ENCODE measurements around the gene ZNF554. TPM values are rescaled to one million over a fixed set of nuclear protein-coding genes. Genes with fewer than 3 reads are reported as not detected.

ZNF554 gene
- total RNA-seq, 4 donors from 2014 or later, result 2.4 to 7.0 (median 3.0) TPM

- no peak for TF ChIP-seq CTCF (IDR thresholded peaks at IDR 0.05; ENCODE audit: low read depth)
Measured at GRCh38 chr19:2799273-2800020, 20.2 kb upstream of the ZNF554 start.

- no peak for TF ChIP-seq CTCF (IDR thresholded peaks at IDR 0.05; ENCODE audit: low read depth)
Measured at GRCh38 chr19:2800506-2800905, 19.2 kb upstream of the ZNF554 start.

DNA sequence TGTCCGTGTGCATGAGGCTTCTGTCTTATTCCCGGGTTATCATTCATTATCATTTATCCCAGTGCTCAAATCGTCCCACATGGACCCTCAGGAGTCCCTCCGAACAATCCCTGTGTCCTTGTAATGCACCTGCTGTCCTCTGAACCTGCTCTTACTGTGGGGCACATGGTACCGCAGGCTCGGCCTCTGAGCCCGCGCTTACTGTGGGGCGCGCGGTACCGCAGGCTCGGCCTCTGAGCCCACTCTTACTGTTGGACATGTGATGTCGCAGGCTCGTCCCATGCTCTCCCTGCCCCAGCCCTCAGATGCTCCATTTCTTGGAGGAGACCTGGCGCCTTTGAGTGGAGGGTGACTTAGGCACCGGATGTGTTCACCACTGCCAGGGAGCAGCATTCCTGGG lies 16.8 kb upstream of the ZNF554 start:
- no peak for TF ChIP-seq CTCF (IDR thresholded peaks at IDR 0.05; ENCODE audit: low read depth)

DNA sequence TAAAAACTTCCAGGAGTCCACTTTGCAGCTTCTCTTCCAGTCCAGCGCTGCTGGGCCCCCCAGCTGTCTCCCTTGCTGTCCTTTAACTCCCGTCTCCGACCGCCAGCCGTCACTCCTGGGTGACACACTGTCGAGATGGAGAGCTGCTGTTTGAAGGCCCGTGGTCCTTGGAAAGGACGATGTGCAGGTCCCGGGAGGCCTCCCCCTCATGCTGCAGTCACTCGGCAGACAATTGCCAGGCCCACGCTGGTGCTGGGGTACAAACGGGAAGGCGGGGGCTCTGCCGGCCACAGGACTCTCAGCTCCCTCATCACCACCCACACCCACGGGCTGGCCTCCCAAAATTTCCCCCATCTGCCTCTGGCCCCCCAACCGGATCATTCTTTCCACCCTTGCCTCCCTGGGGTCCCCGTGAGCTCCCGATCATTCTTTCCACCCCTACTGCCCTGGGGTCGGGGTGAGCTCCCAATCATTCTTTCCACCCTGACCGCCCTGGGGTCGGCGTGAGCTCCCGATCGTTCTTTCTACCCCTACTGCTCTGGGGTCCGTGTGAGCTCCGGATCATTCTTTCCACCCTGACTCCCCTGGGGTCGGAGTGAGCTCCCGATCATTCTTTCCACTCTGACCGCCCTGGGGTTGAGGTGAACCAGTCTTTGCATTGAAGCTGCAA lies 16.0 kb upstream of the ZNF554 start:
- no peak for TF ChIP-seq CTCF (IDR thresholded peaks at IDR 0.05; ENCODE audit: low read depth)

- no peak for TF ChIP-seq CTCF (IDR thresholded peaks at IDR 0.05; ENCODE audit: low read depth)
Measured at GRCh38 chr19:2804156-2805004, 15.3 kb upstream of the ZNF554 start.

GRCh38 chr19:2805261-2805900 lies 14.3 kb upstream of the ZNF554 start:
- TF ChIP-seq CTCF (IDR thresholded peaks at IDR 0.05; ENCODE audit: low read depth), result no peak

Data from subcutaneous adipose tissue (tissue), 4 donors.